NCI-H2196 (cell line): ENCODE data around the gene PDZD2.
"Not testable (repeated sequence)": the region's sequence is repeated elsewhere in the genome, so short reads cannot be mapped to it uniquely, and the experiment has no call there.

Source experiments
- DNase-seq: peaks from one replicate; lab custom pipeline; 2025; ENCODE audit not compliant: unreplicated experiment; lab: John Stamatoyannopoulos, UW

Gene PDZD2

DNA sequence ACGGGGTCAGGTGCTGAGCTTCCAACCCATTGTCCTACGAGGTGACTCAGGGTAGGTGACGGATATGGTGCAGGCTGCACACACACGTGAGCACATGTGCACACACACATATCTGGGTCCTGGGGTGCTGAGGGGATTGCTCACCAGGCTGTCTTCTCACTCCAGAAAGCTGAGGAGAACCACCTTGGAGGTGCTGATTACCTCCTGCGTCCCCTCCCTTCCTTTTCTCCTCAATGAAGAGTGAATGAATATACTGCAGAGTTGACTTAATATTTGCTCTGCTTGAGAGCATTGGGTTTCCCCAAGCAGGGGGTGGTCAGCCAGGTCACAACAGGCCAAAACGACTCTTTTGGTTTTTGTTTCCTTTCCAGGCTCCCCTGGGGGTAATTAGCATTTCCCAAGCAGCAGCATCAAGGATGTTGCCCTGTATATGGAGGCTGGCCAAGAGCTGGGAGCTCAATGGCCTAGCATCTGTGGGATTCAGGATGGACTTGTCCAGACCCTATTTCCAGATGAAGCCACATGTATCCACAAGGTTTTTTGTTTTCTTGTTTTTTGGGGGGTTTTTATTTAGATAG, 49.7 kb downstream of the PDZD2 start:
- DNase-seq: no peak

DNA sequence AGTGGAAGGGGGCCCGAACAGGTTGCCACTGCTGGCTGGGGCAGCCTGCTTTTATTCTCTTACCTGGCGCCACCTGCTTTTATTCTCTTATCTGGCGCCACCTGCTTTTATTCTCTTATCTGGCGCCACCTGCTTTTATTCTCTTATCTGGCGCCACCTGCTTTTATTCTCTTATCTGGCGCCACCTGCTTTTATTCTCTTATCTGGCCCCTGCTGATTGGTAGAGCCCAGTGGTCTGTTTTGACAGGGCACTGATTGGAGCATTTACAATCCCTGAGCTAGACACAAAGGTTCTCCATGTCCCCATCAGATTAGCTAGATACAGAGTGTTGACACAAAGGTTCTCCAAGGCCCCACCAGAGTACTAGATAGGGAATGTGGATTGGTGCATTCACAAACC, 52.5 kb downstream of the PDZD2 start:
- DNase-seq: not testable (repeated sequence)

DNA sequence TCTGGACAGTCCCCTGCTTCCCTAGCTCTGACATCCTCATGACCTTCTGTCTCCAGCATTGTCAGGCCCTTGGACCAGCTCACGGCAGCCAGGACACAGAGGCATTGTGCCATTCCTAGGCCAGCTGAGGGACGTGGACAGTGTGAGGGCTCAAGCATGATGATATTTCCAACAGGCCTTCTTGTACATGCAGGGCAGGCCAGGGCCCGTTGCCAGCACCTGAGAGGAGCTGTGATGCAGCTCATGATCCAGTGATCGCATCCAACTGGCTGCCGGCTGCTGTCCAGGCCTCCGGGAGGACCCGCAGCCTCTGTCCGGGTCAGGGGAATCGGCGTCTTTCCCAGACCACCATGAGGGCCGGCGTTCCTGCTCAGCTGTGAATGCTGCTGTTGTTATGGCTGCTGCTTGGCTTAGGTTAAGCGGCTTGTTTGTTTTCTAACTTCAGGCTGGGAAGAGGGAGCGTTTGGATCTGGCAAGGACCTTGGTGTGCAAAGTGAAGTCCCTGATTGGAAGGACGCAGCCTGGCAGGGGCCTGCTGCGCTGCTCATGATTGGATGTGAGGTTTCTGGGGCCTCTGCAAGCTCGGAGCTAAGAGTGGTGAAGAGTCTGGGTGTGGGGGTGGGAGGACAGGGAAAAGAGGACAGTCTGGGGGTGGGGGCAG, 53.8 kb downstream of the PDZD2 start:
- DNase-seq: no peak

DNA sequence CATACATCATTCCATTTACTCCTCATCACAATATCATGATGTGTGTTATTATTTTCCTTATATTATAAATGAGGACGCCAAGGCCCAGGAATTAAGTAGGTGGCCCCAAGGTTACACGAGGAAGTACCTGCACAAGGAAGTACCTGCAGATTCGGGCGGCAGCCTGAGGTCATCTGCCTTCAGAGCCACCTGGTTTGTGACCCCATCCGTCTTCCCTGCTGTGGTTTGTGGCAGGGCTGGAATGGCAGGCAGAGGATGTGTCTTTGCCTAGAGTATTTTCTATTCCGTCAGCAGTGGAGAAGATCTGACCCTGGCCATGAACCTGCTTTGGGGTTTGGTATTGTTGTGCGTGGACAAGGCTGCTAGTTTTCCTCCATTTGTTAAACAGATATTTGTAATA, 59.7 kb downstream of the PDZD2 start:
- DNase-seq: no peak

DNA sequence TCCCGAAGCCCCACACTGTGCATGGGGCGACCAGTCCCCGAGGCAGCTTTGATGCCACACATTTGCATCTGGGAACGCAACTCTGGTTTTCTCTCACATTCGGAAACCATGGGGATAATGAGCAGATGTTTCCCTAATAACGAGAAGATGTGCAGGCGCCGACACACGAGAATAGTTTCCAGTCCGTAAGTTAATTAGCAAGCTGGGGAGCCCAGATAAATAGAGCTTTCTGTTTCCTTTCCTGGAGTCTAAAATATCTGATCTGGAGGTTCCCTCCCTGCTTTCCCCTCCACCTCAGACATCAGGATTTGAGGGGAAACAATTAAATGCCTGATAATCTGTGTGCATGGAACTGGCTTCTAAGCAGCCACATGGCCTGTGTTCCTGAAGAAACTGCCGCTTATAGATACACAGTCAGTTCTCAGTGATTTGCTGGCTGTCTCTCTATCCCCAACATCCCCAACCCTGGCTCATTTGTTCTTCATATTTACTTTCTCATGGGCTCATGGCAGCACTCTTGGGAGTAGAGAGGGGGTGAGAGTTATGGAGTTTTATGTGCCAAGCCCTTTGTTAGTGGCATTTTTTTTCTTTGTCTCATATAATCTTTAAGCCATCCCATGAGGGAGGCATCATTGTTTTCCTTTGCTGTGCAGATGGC, 62.8 kb downstream of the PDZD2 start:
- DNase-seq: no peak

DNA sequence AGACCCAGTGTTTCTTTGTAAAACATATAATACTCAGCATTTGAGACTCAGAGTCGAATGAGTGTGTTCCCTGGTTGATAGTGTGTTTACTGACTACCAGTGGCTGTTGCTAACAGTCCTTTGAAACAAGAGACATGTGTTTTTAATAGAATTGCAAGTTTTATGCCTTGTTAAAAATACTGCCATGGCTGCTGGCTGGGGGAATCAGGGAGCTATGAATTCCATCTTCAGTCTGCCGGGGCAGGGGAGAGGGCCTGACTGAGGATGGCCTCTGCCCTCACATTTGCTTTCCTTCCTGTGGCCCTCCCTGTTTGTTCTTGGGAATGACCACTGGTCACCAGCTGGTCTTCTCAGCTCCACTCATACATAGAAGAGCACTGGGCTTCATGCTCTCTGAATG, 63.8 kb downstream of the PDZD2 start:
- DNase-seq: no peak

DNA sequence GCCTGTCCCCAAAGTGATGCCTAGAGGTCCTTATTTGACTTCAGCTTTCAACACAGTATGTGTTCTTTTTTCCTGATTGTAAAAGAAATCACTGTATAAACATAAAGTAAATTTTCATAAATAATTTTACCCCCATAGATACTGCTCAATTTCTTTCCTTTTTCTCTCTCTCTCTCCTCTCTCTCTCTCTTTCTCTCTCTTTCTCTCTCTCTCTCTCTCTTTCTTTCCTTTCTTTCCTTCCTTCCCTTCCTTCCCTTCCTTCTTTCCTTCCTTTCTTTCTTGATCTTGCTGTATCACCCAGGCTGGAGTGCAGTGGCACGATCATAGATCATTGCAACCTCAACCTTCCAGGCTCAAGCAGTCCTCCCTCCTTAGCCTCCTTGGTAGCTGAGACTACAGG, 64.8 kb downstream of the PDZD2 start:
- no peak for DNase-seq

DNA sequence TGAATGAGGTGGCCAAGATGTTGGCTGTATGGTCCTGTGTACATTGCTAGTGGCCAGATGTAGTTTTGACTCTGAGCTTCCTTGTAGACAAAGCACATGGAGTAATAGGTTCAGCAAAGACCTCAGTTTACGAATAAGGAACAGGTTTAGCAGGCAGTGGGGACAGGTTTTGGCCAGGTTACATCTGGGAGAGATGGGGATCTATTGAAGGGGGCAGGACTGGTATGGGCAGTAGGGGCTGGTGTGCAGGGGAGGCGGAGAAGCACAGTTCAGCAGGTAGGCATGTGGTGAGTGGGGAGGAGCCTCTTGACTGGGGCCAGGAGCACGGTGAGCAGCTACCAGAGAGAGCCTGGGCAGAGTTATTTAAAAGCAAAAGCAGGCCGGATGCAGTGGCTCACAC, 67.3 kb downstream of the PDZD2 start:
- no peak for DNase-seq

DNA sequence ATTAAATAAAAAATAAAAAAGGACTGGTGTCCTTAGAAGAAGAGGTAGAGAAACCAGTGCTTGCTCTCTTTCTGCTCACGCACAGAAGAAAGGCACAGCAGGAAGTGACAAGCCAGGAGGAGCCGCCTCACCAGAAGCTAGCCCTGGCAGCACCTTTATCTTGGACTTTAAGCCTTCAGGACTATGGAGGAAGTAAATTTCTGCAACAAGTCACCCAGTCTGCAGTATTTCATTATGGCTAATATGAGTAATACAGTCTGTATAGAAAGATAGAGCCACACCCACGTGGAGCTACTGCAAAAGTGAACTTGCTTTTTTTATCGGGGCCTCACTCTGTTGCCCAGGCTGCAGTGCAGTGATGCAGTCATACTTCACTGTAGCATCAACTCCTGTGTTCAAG, 68.4 kb downstream of the PDZD2 start:
- no peak for DNase-seq

DNA sequence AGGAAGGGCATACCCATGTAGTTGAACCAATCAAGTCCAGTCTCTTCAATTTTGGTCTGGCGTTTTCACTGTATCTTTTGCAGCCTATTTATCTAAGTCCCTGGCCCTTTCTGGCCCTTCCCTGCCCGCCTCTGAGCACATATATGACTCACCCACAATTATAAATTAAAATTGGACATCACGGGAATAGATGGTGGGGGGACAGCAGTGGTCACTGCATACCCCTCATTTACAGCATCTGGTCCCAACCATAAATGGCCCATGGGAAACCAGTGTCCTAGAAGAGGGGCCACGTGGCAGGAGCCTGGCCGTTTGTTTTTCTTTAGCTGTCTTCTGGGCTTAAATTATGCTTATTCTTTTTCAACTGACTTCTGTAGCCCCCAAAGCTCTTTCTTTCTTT, 69.2 kb downstream of the PDZD2 start:
- DNase-seq: no peak

DNA sequence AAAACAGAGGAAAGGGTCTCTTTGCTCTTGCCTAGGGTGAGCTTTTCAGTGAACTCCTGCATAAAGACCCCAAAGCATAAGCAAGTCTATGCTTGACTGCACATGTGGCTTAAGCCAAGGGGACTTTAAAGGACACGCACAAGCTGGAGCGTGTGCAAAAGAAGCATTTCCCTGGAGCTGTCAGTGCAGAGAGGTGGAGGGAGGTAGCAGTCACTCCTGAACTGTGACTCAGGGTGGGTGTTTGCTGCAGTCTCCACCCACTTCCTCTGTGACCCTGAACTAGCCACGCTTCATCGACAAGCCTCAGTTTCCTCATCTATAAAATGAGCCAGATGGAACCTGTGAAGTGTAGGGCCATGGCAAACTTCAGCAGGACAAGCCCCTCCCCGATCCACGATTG, 72.4 kb downstream of the PDZD2 start:
- no peak for DNase-seq

DNA sequence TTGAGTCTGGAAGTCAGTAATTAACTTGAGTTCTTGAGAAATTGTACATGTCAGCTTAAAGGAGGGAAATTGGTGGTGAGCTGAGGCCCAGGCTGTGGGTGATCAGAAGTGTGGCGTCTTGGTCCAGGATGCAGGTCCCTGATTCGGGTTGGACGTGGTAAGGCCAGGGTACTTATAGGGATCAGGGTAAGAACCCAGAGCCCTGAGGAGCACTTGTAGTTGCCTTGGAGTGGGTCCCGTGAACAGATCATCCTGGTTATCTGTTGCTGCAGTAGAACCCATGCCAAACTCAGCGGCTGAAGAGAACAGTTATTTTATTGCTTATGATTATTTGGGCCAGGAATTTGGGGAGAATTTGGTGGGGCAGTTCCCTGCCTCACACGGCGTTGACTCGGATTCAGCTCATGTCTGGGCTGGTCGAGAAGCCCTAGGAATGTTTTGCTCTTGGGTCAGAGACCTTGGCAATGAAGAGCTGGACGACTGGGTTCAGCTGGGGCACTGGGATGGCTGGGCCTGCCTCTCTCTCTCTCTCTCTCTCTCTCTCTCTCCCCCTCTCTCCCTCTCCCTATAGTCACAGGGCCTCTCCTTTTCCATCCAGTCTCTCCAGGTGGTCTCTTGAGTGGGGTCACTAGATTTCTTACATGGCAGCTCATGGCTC, 73.1 kb downstream of the PDZD2 start:
- DNase-seq: no peak

DNA sequence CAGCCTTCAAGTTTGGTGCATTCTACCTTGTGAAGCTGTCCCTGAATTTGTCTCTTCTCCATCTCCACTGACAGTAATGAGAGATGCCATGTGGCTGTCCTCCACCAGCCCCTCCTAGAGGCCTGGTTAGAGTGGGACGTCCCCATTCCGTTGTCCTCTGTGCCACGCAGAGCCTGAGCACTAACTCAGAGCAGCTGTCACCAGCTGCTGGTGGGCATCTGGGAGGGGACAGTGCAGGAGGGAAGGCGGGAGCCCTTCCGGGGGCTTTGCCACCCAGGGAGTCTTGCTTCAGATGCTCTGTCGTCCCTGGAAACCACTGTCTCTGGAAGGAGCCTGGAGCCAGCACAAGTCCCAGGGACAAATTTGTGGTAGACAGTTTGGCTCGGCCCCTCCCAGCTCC, 78.6 kb downstream of the PDZD2 start:
- no peak for DNase-seq

DNA sequence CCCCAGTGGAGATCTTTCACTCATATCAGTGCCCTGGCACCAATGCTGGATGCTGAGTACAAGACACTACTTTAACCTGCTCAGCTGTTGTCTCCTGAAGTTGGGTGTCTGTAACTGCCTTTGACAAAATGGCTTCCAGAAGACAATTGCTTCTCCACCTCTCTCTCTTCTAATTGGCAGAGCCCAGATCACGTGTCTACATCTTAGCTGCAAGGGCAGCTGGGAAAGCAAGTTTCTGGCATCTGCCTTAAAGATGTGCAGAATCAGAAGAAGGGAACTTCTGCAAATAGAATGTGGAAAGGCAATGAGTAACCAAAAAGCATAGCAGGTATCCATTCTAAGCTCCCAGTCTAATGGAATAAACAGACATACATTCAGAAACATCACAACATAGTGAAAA, 81.1 kb downstream of the PDZD2 start:
- DNase-seq: no peak

DNA sequence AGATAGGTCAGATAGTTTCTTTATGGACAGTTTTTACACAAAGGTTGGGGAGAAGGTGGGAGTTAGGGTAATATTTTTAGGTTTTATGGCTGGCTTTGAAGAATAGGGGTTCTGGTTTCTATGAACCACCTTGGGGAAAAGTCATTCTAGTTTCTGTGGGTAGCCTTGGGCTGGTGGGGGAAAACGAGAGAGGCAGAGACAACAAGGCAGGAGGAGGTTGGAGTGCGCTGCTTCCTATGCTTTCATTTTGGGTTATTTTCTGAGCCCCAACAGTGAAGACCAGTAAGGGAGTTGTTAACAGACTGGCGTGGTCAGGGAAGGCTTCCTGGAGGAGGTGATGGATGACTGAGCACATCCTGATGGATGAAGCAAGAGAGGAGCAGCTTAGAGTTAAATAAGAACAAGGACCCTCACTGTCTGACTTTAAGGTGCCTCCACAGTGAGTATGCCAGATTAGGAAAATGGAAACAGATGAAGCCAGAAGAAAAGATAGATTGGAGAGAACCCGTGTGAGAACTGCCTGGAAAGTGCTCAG, 81.9 kb downstream of the PDZD2 start:
- no peak for DNase-seq

DNA sequence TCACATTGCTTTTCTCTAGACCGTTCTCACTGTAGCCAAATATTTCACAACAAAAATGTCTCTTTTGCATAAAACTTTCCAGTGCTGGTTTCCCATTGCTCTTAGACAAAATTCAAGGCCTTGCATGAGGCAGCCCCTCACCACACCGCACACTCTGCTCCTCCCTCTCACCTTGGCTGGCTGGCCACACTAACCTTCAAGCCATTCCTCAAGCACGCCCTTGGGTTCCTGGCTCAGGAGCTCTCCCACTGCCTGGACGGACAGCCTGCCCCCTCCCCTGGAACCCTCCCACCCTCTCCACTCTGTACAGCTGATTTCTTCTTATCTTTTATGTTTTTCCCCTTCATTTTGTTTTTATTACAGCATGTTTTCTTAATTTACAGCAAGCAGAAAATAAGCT, 83.2 kb downstream of the PDZD2 start:
- no peak for DNase-seq

DNA sequence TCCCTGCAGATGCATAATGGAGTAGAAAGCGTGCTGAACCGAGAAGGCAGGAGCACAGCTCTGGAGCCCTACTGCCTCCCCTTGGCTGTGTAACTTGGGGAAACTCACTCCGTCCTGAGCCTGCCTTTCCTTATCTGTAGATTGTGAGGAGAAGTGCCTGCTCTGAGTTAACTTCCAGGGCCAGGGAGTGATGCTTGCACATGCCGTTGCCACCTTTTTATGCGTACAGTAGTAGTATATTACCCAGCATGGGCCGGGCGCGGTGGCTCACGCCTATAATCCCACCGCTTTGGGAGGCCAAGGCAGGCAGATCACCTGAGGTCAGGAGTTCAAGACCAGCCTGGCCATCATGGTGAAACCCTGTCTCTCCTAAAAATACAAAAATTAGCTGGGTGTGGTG, 87.1 kb downstream of the PDZD2 start:
- no peak for DNase-seq

DNA sequence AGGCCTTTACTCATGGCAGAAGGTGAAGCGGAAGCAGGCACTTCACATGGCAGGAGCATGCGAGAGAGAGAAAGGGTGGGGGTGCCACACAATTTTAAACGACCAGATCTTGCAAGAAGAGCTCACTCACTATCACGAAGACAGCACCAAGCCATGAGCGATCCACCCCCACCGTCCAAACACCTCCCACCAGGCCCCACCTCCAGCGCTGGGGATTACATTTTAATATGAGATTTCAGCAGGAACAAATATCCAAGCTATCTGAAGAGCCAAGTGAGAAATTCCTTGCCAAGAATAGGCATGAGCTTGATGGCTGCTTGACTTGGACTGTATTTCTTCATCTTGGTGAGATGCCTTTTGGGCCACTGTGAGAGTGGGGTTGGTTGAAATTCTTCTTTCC, 88.0 kb downstream of the PDZD2 start:
- no peak for DNase-seq

DNA sequence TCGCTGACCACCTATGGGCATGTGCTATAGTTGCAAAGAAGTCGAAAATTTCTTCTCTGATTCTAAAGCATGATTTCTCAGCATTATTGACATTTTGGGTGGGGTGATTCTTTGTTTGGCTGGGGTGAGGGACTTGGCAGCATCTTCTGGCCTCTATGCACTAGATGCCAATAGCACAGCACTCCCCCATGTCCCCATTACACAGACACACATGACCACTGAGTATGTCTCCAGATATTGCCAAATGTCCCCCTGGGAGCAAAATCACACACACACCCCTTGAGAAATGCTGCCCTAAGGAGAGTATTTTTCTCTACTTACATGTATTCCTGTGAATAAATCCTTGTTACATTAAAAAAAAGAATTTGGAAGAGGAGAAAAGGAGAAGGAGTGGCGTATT, 89.1 kb downstream of the PDZD2 start:
- no peak for DNase-seq

DNA sequence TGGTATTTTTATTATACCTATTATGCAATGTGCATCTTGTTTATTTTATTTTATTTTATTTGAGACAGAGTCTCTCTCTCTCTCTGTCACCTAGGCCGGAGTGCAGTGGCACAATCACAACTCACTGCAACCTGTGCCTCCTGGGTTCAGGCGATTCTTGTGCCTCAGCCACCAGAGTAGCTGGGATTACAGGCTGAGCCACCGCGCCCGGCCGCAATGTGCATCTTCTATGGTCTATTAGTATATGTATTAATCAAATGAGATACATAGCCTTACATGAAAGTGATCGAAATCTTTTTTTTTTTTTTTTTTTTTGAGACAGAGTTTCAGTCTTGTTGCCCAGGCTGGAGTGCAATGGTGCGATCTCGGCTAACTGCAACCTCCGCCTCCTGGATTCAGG, 89.9 kb downstream of the PDZD2 start:
- not testable (repeated sequence) for DNase-seq

DNA sequence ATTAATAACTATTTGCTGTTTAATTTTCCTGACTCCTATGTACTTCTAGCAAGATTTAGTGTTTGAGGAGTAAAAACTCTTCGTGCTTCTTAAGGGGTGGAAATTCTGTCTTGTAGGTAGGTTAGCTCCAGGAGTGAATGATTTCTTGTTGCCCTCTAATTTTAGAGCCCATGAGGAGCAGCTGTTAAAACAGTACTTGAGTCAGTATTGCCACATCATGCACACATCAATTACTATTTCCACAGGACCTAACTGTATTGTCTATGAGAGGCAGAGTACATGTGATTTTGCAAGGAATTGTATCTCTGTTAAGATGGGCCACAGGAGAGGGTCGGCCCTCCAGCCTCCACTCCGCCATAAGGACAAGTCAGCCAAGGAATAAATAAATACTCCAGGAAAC, 91.2 kb downstream of the PDZD2 start:
- DNase-seq: no peak

DNA sequence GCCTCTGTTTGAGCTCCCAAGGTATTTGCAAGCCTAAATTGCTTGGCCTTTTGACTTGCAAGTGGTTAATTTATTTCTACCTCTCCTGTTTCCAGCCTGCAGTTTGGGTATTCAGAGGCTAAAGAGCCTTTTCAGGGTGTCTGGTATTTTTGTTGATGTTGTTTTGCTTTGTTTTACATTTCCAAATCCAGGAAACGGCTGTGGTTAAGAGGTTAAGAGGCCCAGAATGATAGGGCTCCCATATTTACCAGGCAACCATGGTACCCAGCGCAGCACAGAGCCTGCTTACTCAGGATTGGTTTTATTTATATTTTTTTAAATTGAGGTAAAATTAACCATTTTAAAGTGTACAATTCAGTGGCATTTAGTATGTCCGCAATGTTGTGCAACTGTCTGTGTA, 92.1 kb downstream of the PDZD2 start:
- DNase-seq: no peak
